CD4-positive, alpha-beta T cell treated with Interleukin-17A for 1 hour (primary cell): Measurements from ENCODE around the gene DUSP22.

Experiments used
- DNase-seq: peaks from one replicate; pipeline ENCODE4 v3.0.0-alpha.2; 2020

Gene DUSP22

GRCh38 chr6:297571-298232 lies 5.4 kb downstream of the DUSP22 start:
- DNase-seq = no peak

- DNase-seq = peak; percentile 18
Measured at GRCh38 chr6:298233-299103, 6.2 kb downstream of the DUSP22 start.

DNA sequence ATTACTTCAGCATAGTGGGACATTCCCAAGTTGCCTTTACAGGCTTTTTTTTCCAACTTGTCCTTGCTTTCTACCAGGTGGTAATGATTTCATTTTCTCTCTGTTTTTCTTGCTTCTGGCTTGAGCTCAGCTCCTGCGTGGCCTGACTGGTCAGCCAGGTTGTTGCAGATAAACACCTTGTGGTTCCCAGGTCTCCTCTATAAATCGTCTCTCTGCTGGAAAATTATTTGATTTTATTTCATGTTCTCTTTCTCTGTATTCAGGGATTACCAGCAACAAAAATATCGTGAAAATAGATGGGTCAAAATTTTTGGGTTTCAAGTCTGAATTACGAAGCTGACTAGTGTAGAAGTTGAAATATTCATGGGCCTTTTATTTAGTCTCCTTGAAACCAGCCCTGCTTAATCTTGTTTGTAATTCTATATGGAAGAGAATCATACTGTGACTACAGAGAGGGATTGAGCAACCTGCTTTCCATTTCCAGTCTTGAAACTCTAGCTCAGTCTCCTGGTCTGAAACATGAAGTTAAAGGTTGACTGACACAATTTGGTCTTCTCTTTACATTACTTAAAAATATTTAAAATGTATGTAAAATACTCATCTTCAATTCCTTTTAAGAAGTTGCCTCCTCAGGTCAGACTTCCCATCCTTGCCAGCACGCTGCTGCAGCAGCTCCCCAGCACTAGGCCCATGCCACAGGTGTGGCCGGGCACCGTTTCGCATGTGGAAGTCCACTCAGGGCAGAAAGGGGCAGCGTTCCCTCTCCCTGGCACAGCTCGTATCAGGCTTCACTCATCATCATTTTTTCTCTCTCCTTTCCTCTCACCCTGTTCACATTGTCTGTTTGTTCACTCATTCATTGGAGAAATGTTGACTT lies 7.1 kb downstream of the DUSP22 start:
- DNase-seq = no peak

DNA sequence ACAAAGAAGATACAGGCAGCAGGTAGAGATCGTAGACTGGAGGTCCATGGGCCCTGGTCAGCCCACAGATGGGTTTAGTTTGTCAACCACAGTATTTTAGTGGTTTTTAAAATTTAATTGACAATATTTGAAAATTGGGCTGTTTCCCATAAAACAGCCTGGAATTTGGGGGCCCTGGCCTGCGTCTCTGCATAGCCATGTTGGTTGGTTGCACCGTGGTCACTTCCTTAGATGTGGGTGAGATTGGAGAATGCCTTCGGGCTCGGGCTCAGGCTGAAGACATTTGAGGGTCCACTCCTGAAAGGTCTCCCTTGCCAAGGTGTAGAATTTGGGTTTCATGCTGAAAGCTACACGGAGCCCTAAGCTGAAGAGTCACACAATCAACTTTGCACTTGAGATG lies 7.7 kb downstream of the DUSP22 start:
- DNase-seq = no peak

- no peak for DNase-seq
Measured at GRCh38 chr6:300494-301198, 8.4 kb downstream of the DUSP22 start.

DNA sequence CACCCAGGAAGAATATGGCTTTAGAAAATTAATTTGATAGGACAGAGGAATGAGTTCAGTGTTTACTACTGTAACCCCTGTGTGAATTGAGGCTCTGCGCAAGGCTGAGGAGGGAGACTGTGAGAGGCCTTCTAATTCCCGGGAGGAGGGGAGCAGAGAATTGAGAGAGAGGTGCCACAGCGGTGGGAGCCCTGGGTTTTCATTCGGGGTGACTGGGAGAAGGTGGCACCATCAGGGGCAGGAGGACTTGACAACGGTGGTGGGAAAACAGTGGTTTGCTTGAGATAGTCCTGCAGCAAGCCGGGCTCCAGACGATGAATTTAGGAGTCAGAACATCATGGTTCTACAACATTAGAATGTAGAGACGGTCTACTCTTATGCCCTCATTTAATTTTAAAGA lies 9.2 kb downstream of the DUSP22 start:
- DNase-seq = no peak

DNA sequence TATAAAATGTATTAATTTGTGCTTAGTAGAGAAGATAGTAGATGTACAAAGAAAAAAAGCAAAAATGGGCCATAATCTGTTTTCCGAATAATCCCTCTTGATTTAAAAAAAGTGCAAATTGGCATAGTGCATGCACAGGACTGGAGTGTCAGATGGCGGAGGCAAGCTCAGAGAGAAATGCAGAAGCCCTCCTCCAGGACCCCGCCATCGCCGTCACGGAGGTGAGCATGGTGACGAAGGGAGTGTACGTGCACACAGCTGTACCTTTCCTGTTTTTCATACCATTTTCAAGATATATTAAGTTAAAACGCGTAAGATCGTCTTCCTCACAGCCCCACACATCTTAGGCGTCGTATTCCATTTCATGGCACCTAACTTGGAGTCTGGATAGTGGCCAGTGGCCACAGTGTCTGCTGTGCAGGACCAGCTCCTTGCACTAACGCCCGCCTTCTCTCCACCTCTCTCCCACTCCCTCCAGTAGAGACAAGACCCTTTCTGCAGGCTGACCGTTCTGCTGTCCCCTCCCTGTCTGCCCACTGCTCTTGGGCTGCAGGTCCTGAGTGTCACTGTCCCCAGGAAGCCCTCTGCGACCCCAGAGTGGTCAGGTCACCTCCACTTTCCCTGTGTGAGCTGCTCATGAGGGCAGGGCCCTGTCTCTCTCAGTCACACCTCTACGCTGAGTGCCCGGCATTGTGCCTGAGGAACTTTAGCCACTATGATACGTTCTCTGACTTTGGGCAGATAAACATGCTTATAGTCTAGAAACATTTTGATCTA lies 9.8 kb downstream of the DUSP22 start:
- DNase-seq = no peak

GRCh38 chr6:302760-303159 lies 10.5 kb downstream of the DUSP22 start:
- DNase-seq = no peak

- no peak for DNase-seq
Measured at GRCh38 chr6:303263-303662, 11.0 kb downstream of the DUSP22 start.

GRCh38 chr6:303948-304558 lies 11.8 kb downstream of the DUSP22 start:
- no peak for DNase-seq

DNA sequence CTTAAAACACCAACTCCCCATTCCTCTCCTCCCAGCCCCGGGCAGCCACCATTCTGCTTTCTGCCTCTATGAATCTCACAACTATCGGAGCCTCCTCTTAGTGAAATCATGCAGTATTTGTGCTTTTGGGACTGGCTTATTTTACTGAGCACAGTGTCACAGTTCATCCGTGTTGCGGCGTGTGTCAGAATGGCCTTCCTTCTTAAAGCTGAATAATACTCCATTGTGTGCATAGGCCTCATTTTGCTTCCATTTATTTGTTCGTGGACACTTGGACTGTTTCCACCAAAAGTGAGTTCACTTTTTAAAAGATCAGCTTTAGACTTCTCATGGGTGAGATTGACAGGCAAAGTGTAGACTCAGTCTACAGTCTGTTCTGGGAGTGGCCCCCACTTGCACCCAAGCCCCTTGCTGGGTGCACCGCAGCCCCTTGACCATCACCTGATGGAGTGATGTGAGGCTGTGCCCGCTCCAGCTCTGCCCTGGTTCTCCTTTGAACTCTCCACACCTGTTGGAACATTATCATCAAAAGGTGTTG lies 12.6 kb downstream of the DUSP22 start:
- DNase-seq = no peak

DNA sequence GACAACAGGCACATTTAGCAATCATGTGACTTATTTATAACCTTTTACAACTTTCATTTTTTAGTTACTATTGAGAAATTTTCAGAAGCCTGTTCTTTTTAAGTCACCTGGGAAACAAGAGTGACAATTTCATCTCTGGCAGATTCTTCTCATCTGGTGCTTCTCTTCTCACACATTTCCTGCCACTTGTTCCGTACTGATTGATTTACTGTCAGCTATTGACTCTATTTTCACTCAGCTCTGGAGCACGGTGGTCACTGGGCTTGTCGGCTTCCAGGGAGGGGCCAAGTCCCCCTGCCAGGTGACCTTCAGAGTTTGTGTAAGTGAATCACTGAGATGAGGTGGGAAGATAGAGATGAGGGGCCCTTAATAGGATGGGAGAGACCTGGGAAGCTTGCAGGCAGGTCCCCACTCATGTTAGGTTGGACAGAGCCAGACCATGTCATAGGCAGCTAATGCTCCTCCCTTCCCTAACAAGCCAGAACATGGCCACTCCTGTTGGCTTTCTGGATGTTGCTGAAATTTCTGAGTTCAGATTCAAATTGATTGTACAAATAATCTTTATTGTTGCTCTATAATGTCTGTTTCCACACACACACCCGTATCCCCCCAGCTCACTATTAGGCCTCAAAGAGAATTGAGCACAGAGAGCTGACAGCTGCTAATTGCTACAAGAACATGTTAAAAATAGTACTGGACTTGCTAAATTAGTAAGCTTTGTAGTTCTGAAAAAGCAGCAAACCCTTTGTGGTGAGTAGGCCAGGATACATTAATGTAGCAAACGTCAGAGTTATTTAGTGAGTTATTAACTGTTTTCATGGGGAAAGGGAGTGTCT lies 13.3 kb downstream of the DUSP22 start:
- no peak for DNase-seq

- DNase-seq = no peak
Measured at GRCh38 chr6:306641-307061, 14.4 kb downstream of the DUSP22 start.

DNA sequence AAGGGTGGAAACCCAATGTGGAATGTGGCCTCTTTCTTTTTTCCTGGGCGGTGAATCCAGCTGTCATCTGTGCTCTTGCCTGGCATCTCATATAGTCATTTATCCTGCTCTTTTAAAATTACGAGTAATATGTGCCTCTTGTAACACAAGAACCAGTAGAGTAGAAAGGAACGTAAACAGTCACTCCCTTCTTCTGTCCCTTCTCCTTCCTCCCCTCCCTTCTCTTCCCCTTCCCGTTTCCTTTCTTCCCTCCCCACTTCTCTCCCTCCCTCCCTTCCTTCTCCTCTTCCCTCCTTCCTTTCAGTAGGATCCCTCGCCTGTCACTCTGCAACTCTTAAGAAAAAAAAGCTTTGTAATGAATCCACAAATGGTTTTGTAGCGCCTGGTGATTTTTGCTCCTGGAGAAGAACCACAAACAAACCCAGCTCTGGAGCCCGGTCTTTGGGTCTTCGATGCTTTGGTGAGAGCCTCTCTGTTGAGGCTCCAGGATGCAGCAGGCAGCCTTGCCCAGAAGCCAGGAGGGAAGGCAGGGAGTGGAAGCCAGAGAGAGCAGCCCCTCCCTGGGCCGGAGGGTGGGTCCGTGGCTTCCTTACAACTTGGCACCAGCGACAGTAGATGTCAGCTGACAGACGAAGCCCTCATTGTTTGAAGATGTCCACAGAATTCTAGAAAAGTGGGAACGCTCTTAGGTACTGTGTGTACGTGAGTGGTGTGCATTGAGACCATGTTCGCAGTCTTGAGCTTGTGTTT lies 15.0 kb downstream of the DUSP22 start:
- no peak for DNase-seq

DNA sequence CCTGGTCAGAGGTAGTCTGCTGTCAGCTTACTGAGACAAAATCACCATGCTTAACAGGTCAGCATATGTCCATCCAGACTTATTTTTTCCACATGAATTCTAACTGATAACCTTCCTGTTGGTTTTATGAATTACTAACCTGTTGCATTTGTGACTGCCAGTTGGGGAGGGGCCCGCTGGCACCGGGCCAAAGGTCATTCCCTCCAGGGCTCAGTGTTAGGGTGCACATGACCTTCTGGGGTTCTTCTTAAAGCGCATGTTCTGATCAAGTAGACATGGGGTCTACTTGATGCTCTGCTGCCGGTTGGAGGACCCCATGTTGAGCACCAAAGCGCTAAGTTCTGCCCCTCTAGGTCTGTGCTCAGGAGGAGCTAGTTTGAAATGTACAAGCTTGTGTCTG lies 15.6 kb downstream of the DUSP22 start:
- DNase-seq = no peak

GRCh38 chr6:308307-308706 lies 16.0 kb downstream of the DUSP22 start:
- DNase-seq = no peak

- no peak for DNase-seq
Measured at GRCh38 chr6:308768-309167, 16.5 kb downstream of the DUSP22 start.

GRCh38 chr6:309947-310346 lies 17.7 kb downstream of the DUSP22 start:
- no peak for DNase-seq

DNA sequence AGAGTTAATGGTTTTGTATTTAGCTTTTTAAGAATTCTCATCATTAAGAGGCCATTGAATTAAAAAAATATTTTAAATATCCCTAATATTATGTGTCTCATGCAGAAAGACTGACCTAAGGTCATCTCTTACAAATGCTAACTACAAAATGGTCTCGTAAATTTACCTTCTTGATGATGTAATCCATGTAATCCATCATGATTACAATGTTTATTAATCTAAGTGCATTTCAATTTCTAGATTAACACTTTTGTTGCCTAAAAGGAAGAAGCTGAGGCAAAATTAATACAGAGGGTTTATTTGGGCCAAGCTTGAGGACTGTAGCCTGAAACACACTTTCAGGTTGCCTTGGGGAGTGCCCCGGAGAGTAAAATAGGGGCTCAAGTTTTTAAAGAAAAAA lies 18.4 kb downstream of the DUSP22 start:
- no peak for DNase-seq
